ENCODE data around the gene CR1L.
"Not testable (repeated sequence)": the region's sequence is repeated elsewhere in the genome, so short reads cannot be mapped to it uniquely, and the experiment has no call there.

The CR1L gene

DNA sequence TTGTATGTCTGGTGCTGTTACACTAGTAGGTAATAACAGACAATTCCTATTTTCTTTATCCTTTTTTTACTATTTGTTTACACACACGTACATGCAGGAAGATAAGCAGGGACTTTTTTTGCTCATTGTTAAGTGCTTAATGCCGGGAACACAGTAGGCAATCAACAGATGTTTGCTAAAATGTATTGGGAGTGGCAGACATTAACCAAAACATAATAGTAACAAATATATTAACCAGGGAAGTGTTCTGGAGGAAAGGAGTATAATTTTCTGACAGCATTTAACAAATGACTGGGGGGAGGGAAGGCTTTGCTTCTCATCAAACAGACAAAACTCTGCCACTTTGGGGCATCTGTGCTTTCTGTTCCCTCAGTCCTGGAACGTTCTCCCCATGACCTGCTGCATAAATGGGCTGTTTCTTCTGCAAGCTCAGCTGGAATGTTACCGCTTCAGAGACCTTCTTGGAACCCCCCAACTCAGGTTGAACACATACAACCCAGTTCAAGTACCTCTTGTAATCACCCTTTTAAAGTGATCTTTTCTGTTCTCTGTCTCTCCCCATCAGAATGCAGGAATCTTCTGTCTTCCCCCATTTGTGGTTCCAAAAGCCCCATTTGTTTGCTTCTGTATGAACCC lies 2.1 kb downstream of the CR1L start:
- DNase-seq = peak; percentile 71

DNA sequence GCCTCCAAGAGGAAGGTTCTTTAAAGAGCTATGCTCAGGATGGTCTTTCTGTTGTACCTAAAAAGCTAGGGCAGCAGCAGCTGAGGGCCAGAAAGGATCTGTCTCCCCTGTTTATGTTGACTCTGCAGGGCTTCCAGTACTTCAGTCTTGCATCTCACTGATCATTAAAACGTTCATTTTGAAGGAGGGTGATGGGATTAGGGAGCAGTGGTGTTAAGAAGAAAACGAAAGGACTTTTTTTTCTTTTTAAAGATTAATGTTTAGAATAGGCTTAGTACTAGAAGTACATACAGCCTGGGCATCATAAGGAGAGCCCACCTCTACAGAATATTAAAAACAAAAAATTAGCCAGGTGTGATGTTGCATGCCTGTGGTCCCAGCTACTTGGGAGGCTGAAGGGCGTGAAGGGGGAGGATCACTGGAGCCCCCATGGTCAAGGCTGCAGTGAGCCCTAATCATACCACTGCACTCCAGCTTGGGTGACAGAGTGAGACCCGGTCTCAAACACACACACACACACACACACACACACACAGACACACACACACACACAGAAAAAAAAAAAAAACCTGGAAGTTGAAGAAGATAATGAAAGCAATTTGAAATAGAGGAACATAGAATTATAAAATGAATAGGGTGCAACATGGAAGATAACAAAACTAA lies 2.9 kb downstream of the CR1L start:
- peak; percentile 80 for DNase-seq

DNA sequence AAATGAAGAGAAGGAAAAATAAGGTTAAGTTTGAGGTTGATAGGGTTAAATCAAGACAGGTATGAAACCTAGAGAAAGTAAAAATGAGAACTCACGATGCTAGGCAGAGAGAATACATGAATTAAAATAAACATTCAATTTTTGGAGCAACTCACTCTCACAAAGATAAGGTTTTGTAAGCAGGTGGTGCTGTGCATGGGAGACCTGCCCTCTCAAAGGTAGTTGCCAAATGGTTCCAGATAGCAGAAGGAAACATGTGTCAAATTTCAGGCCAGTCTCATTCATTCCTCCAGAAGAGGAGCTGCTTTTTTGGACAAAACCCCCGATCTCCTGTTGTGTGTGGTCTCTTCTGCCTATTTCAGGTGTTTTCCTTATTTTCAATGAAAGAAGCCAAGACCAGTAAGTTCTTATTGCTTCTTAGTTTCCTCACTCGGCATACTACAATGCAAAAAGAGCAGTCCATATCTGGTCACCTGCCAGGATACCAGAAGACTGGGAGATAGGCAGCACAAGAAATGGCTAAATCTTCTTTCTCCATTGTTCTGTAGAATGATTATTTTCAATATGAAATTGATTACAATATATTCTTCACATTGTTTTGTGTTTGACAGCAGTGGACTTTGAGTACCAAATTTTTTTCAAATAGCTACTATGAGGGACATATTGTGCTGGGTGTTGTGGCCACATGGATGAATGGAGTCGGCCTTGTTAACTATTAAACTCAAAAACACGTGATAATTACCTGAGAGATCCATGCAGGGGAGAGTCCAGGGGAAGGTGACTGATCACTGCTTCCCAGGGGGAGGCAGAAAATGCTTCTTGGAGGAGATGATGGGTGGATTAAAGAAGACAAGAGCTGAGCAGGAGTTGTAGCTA lies 3.6 kb downstream of the CR1L start:
- no peak for DNase-seq

- DNase-seq = peak; percentile 51
Observed at GRCh38 chr1:207649210-207649753, 4.3 kb downstream of the CR1L start.

DNA sequence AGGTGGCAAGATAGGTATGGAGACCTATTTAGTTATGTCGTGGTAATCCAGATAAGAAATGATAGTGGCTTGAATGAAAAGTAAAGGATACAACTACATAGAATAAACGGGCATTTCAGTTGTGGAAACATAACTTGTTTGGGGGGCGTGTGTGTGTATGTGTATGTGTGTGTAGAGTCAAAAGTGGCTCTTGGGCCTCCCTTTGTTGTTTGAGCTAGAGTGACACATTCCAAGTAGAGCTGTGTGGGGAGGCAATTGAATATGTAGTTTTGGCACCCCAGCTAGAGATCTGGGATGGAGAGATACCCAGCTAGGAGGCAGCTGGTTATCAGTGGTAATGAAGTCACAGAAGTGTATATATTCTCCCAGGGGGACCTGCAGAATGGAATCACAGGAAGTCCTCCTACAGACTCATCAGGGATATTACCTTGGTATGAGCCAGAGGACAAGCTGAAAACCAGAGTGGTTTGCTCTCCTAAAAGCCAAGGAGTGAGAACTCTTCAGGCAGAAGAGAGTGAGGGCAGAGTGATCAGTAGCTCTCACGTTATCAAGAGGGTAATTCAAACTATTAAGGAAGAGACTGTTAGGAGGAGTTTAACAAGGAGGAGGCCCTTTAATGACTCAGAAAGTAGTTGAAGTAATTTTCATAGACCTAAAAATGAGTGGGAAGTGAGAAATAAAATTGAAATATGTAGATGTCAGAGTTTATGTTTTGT lies 5.1 kb downstream of the CR1L start:
- DNase-seq = peak; percentile 87

DNA sequence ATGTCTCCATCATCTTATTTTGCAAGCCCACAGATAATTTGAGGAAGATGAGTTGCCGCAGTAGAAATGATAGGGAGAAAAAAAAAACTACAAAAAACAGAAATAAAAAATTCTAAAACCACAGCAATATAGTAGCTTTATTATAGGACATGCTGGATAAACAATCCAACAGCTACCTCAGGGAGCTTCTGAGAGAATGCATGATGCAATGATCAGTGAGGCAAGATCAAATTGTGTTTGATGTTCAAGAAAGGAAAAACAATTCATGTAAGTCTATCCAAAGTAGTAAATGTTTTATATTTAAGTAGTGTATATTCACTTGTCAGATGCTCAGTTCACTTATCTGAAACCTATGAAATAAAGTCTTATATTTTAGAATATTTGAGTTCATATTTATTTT lies 6.7 kb downstream of the CR1L start:
- peak; percentile 66 for DNase-seq

- no peak for DNase-seq
Observed at GRCh38 chr1:207654320-207654719, 9.4 kb downstream of the CR1L start.

GRCh38 chr1:207658408-207658807 lies 13.5 kb downstream of the CR1L start:
- no peak for DNase-seq

DNA sequence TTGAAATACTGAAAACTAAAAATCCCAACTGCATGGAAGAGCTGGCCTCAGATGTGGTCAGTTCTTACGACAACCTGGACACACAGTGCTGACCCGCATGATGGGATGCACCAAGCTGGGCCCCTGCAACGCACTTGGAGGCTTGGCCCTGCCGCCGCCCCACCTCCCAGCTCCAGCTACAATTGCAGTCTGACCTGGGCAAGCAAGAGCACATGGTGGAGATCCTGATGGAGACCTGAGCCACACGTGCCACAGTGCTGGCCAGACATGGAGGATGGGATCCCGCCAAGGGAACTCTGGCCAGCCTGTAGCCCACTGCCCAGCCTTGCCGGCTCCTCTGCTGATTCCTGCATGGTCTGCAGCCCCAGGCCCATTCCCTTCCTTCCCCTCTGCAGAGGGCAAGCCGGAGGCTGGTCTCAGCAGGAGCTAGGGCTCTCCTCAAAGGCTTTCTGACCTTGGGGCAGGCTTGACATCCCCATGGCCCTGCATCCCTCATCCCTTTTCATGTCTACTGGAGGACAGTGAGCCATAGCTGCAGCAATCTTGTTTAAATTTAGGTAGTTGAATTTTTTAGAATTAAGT lies 14.1 kb downstream of the CR1L start:
- DNase-seq = no peak

GRCh38 chr1:207659545-207660153 lies 14.7 kb downstream of the CR1L start:
- no peak for DNase-seq

DNA sequence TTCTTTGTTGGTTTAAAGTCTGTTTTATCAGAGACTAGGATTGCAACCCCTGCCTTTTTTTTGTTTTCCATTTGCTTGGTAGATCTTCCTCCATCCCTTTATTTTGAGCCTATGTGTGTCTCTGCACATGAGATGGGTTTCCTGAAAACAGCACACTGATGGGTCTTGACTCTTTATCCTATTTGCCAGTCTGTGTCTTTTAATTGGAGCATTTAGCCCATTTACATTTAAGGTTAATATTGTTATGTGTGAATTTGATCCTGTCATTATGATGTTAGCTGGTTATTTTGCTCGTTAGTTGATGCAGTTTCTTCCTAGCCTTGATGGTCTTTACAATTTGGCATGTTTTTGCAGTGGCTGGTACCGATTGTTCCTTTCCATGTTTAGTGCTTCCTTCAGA lies 16.5 kb downstream of the CR1L start:
- DNase-seq = not testable (repeated sequence)

DNA sequence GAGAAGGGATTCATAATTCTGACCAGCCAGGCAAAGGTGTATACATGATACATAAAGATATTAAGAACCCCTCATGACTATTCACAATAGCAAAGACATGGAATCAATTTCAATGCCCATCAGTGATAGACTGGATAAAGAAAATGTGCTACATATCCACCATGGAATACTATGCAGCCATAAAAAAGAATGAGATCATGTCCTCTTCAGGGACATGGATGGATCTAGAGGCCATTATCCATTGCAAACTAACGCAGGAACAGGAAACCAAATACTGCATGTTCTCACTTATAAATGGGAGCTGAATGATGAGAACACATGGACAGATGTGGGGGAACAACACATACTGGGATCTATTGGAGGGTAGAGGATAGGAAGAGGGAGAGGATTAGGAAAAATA lies 21.4 kb downstream of the CR1L start:
- DNase-seq = no peak

DNA sequence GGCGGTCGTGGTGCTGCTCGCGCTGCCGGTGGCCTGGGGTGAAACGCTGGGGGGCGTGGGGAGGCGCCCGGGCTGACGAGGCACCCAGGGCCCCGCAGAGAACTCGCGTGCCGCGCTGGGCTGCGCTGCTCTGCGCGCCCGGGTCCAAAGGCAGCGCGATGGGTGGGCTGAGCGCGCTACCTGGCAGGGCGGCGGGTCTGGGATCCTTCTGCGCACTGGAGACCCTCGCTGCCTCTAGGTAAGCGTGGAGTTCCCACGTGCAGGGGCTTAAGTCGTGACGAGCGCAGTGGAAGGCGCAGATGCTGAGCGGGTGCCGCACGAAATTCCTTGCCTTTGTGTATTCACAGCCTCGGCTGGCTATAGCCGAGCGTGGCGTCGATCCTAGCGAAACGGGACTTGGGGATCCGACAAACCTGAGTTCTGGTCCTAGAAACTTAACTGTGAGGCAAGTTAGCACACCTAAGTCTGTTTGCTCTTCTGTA lies 24.6 kb downstream of the CR1L start:
- no peak for DNase-seq

GRCh38 chr1:207670192-207670591 lies 25.3 kb downstream of the CR1L start:
- DNase-seq = no peak

- DNase-seq = peak; percentile 62
Observed at GRCh38 chr1:207670997-207671396, 26.1 kb downstream of the CR1L start.

GRCh38 chr1:207672522-207673130 lies 27.7 kb downstream of the CR1L start:
- peak; percentile 88 for DNase-seq

DNA sequence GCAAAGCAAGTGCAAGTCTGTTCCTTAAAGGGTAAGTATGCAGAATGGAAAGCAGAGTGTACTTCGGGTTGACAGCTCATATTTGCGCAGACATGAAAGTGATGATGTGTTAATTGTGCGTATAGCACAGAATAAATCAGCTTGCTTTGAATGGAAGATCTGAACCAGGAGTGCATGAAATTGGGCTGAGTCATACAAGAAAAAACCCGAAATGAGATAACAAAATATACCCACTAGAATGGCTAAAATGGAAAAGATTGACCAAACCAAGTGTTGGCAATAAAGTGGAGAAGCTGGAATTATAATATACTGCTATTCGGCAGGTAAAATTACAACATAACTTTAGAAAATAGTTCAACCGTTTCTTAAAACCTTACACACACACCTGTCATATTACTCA lies 28.5 kb downstream of the CR1L start:
- peak; percentile 53 for DNase-seq

- no peak for DNase-seq
Observed at GRCh38 chr1:207676153-207676552, 31.2 kb downstream of the CR1L start.

- DNase-seq = peak; percentile 90
Observed at GRCh38 chr1:207680590-207681388, 35.9 kb downstream of the CR1L start.

DNA sequence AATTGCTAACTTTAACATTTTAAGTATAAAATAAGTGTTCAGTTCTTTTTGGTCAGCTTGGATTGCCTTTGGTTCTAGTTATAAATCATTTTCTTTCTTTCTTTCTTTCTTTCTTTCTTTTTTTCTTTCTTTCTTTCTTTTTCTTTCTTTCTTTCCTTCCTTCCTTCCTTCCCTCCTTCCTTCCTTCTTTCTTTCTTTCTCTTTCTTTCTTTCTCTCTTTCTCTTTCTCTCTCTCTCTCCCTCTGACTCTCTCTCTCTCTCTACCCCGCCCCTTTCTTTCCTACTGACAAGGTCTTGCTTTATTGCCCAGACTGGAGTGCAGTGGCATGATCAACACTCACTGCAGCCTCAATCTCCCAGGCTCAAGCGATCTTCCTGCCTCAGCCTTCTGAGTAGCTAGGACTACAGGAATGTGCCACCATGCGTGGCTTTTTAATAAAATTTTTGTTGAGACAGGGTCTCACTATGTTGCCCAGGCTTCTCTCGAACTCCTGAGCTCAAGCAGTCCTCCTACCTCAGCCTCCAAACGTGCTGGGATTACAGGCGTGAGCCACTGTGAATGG lies 38.0 kb downstream of the CR1L start:
- not testable (repeated sequence) for DNase-seq
